ENCODE results near the gene MYO5C. TPM values are rescaled to one million over a fixed set of nuclear protein-coding genes. Genes with fewer than 3 reads are reported as not detected.

Gene MYO5C
- total and polyA plus RNA-seq, 2 of the 8 experiments (the other 6 are each of a cell fraction or from before 2014, with no cell fraction given) = 8.2 to 26.7 TPM

DNA sequence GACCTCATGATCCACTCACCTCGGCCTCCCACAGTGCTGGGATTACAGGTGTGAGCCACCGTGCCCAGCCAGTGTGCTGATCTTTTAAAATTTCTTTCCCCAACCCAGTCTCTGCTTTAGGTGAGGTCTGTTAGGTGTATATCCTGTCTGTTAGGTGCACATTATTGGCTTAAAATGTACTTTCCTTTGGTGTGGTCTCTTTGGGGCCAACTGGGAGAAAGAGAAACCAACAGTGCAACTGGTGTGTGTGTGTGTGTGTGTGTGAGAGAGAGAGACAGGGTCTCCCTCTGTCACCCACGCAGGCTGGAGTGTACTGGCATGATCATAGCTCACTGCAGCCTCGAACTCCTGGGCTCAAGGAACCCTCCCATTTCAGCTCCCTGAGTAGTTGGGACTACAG, 54.1 kb downstream of the MYO5C start (continued):
- TF ChIP-seq, protein P1, sequence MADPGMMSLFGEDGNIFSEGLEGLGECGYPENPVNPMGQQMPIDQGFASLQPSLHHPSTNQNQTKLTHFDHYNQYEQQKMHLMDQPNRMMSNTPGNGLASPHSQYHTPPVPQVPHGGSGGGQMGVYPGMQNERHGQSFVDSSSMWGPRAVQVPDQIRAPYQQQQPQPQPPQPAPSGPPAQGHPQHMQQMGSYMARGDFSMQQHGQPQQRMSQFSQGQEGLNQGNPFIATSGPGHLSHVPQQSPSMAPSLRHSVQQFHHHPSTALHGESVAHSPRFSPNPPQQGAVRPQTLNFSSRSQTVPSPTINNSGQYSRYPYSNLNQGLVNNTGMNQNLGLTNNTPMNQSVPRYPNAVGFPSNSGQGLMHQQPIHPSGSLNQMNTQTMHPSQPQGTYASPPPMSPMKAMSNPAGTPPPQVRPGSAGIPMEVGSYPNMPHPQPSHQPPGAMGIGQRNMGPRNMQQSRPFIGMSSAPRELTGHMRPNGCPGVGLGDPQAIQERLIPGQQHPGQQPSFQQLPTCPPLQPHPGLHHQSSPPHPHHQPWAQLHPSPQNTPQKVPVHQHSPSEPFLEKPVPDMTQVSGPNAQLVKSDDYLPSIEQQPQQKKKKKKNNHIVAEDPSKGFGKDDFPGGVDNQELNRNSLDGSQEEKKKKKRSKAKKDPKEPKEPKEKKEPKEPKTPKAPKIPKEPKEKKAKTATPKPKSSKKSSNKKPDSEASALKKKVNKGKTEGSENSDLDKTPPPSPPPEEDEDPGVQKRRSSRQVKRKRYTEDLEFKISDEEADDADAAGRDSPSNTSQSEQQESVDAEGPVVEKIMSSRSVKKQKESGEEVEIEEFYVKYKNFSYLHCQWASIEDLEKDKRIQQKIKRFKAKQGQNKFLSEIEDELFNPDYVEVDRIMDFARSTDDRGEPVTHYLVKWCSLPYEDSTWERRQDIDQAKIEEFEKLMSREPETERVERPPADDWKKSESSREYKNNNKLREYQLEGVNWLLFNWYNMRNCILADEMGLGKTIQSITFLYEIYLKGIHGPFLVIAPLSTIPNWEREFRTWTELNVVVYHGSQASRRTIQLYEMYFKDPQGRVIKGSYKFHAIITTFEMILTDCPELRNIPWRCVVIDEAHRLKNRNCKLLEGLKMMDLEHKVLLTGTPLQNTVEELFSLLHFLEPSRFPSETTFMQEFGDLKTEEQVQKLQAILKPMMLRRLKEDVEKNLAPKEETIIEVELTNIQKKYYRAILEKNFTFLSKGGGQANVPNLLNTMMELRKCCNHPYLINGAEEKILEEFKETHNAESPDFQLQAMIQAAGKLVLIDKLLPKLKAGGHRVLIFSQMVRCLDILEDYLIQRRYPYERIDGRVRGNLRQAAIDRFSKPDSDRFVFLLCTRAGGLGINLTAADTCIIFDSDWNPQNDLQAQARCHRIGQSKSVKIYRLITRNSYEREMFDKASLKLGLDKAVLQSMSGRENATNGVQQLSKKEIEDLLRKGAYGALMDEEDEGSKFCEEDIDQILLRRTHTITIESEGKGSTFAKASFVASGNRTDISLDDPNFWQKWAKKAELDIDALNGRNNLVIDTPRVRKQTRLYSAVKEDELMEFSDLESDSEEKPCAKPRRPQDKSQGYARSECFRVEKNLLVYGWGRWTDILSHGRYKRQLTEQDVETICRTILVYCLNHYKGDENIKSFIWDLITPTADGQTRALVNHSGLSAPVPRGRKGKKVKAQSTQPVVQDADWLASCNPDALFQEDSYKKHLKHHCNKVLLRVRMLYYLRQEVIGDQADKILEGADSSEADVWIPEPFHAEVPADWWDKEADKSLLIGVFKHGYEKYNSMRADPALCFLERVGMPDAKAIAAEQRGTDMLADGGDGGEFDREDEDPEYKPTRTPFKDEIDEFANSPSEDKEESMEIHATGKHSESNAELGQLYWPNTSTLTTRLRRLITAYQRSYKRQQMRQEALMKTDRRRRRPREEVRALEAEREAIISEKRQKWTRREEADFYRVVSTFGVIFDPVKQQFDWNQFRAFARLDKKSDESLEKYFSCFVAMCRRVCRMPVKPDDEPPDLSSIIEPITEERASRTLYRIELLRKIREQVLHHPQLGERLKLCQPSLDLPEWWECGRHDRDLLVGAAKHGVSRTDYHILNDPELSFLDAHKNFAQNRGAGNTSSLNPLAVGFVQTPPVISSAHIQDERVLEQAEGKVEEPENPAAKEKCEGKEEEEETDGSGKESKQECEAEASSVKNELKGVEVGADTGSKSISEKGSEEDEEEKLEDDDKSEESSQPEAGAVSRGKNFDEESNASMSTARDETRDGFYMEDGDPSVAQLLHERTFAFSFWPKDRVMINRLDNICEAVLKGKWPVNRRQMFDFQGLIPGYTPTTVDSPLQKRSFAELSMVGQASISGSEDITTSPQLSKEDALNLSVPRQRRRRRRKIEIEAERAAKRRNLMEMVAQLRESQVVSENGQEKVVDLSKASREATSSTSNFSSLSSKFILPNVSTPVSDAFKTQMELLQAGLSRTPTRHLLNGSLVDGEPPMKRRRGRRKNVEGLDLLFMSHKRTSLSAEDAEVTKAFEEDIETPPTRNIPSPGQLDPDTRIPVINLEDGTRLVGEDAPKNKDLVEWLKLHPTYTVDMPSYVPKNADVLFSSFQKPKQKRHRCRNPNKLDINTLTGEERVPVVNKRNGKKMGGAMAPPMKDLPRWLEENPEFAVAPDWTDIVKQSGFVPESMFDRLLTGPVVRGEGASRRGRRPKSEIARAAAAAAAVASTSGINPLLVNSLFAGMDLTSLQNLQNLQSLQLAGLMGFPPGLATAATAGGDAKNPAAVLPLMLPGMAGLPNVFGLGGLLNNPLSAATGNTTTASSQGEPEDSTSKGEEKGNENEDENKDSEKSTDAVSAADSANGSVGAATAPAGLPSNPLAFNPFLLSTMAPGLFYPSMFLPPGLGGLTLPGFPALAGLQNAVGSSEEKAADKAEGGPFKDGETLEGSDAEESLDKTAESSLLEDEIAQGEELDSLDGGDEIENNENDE (IDR thresholded peaks at IDR 0.05; ENCODE audit: insufficient replicate concordance, low read length) = no peak
- TF ChIP-seq KDM1A (IDR thresholded peaks at IDR 0.05; ENCODE audit: borderline replicate concordance, low read length) (no peak), GABPA (IDR thresholded peaks at IDR 0.05; ENCODE audit: borderline replicate concordance, insufficient read depth, low read length) (no peak), KDM5A (IDR thresholded peaks at IDR 0.05; ENCODE audit: low read length) (no peak), CREB1 (IDR thresholded peaks at IDR 0.05) (no peak), EZH2 (IDR thresholded peaks at IDR 0.05; ENCODE audit: low read depth, low read length, severe bottlenecking) (no peak), CHD2 (IDR thresholded peaks at IDR 0.05; ENCODE audit: low read length) (no peak), EP300 (IDR thresholded peaks at IDR 0.05; ENCODE audit: borderline replicate concordance in 1 of 2, low read depth in 2 of 2, low read length in 2 of 2) (no peak), HDAC6 (IDR thresholded peaks at IDR 0.05; ENCODE audit: low read depth, low read length) (no peak)

All from H1 (cell line).